Aorta (tissue), 5 donors: ENCODE data around the gene TMEM43. TPM values are rescaled to one million over a fixed set of nuclear protein-coding genes. Genes with fewer than 3 reads are reported as not detected.
"Not testable (repeated sequence)": the region's sequence is repeated elsewhere in the genome, so short reads cannot be mapped to it uniquely, and the experiment has no call there.

ENCODE experiments used
- ATAC-seq: fragments of 200-7000 bp; cut with Tn5 transposase; one replicate; pipeline ENCODE4 v1.9.1; 2022; ENCODE audit warnings: moderate library complexity; ENCODE audit not compliant: low FRiP score
- DNase-seq, 2 donors: peaks; one replicate each; pipeline ENCODE4 v3.0.0-alpha.2; 2020
- H3K27ac ChIP-seq, 2 donors: one replicate each; pipeline ENCODE4 v1.5.1; 2013; ENCODE audit warnings: low read length in 2 of 2, mild to moderate bottlenecking in 2 of 2, moderate library complexity in 2 of 2, control low read depth in 1 of 2, inconsistent platforms in 1 of 2, low read depth in 1 of 2
- H3K27me3 ChIP-seq, 2 donors: one replicate each; pipeline ENCODE4 v1.6.1; 2013; ENCODE audit warnings: control low read depth in 1 of 2, low read length in 1 of 2, mild to moderate bottlenecking in 1 of 2, moderate library complexity in 1 of 2; ENCODE audit not compliant: insufficient read depth in 2 of 2, control insufficient read depth in 1 of 2
- H3K36me3 ChIP-seq, 2 donors: one replicate each; pipeline ENCODE4 v1.6.1; 2013; ENCODE audit warnings: control low read depth in 1 of 2, low read length in 1 of 2, mild to moderate bottlenecking in 1 of 2; ENCODE audit not compliant: insufficient read depth in 2 of 2, control insufficient read depth in 1 of 2
- H3K4me1 ChIP-seq, 2 donors: one replicate each; pipeline ENCODE4 v1.6.1; 2013; ENCODE audit warnings: low read length in 2 of 2, control low read depth in 1 of 2, mild to moderate bottlenecking in 1 of 2, moderate library complexity in 1 of 2; ENCODE audit not compliant: insufficient read depth in 2 of 2, control insufficient read depth in 1 of 2
- H3K4me3 ChIP-seq, 2 donors: one replicate each; pipeline ENCODE4 v1.5.1; 2013; ENCODE audit warnings: low read length in 2 of 2, control low read depth in 1 of 2, mild to moderate bottlenecking in 1 of 2
- H3K9me3 ChIP-seq: one replicate; pipeline ENCODE4 v1.6.1; 2013; ENCODE audit warnings: mild to moderate bottlenecking, low read length; ENCODE audit not compliant: control insufficient read depth
- WGBS, 2 donors: extraction: QIAGEN DNeasy Blood & Tissue Kit; methylation state at CpG; one replicate each; pipeline ENCODE4 v1.1.7; 2013; 5-methylcytosine and 5-hydroxymethylcytosine counted together
- intact Hi-C, 2 donors: fragments of 100-400 bp; cut with DNase I; formaldehyde crosslinking; loops; one replicate each; pipeline versions ENCODE4 v1.14.2 to v1.15.0; 2022
- long read RNA-seq, 2 donors: library from polyadenylated mRNA; unstranded; transcript quantifications; one replicate each; pipeline ENCODE4 v2.0.0, GENCODE V29; 2020 to 2021
- polyA plus RNA-seq, 2 donors: library from polyadenylated mRNA; stranded (reverse); fragments of 200-250 nt; gene quantifications; one replicate each; pipeline ENCODE4 v1.2.3, GENCODE V29; 2013
- total RNA-seq, 2 donors: library from RNA; stranded (reverse); fragmentation: NEBNext Ultra II Directional; extraction: Animal tissue kit (Norgen Biotek cat#: 25700); gene quantifications; one replicate each; pipeline ENCODE4 v1.2.1, GENCODE V29; 2021
- donor health status: healthy with polysubstance abuse.
- donor health status: Bipolar disorder and iron deficiency.
- donor health status: DM: no; HTN: no; CAD: no.
- donor health status: DM: no; HTN: no; CAD: no.
- donor health status: DM: yes; HTN: yes; CAD: no.

Gene TMEM43
- 100 to 1,000 TPM; 110 to 132 TPM for total RNA-seq
- polyA plus RNA-seq = 100 to 1,000 TPM in 1 of 2 donors, 10 to 100 TPM in 1; 52.0 to 102 TPM
- long read RNA-seq, donor 1, transcript TMEM43-201 (12 exons, 3,341 nt) = major isoform, 503 of 603 reads
- long read RNA-seq, donor 1, partial matches to known transcripts = 74 of 603 reads
- long read RNA-seq, donor 1, other reads (novel, unspliced or antisense) = 26 of 603 reads
- long read RNA-seq, donor 2, transcript TMEM43-201 (12 exons, 3,341 nt) = major isoform, 94 of 118 reads
- long read RNA-seq, donor 2, partial matches to known transcripts = 18 of 118 reads
- long read RNA-seq, donor 2, other reads (novel, unspliced or antisense) = 6 of 118 reads

GRCh38 chr3:14124615-14125192 lies at the start of gene TMEM43, which contains the start of gene CHCHD4:
TMEM43 (plus strand) TSS chr3:14125052; CDS start chr3:14125194, 142 bp downstream.
CHCHD4 (minus strand) TSS chr3:14124870; CDS start chr3:14124676, 194 bp downstream.
- DNase-seq (peak; percentile 100), ATAC-seq (peak; percentile 96)
- intact Hi-C loops = loop anchor here (1.0 to 10.0 kb wide), 5 partner anchors 20 to 528 kb away; partner anchors contain the start of genes LSM3 (in 2 of the 2), XPC (in 2 of the 2) and CCDC174 (in 1 of the 2)
- Histone ChIP-seq H3K36me3 (peaks cover 0 to 2% of the 10 kb centered on the region in 2 donors), H3K4me3 (peak within 1 kb of the TSS; percentile 60 to 91), H3K9me3 (no peaks in the 10 kb centered on the region), H3K27me3 (no peaks in the 10 kb centered on the region), H3K27ac (peak within 1 kb of the TSS; percentile 88 to 91), H3K4me1 (no peaks in the 10 kb centered on the region)
- WGBS, 2 donors = 0 to 1% methylated on average over 48 to 55 of the region's 55 CpGs

- H3K36me3 ChIP-seq, H3K4me1 ChIP-seq, H3K9me3 ChIP-seq, ATAC-seq, DNase-seq, H3K4me3 ChIP-seq, H3K27me3 ChIP-seq, intact Hi-C loops, H3K27ac ChIP-seq: not testable (repeated sequence)
- WGBS, 2 donors = 71 to 78% methylated on average over 3 of the region's 3 CpGs
Observed at GRCh38 chr3:14075233-14075632, 49.6 kb upstream of the TMEM43 start.

- WGBS, 2 donors = 95 to 96% methylated on average over 1 of the region's 1 CpG
- H3K27ac ChIP-seq = no peak overlapping the region
- H3K4me3 ChIP-seq = no peak overlapping the region
- no peaks in the 10 kb centered on the region for H3K4me1 ChIP-seq
- no peaks in the 10 kb centered on the region for H3K36me3 ChIP-seq
- DNase-seq = no peak
- intact Hi-C loops = no loop called here
- no peaks in the 10 kb centered on the region for H3K27me3 ChIP-seq
- no peaks in the 10 kb centered on the region for H3K9me3 ChIP-seq
- ATAC-seq = no peak
Observed at GRCh38 chr3:14077310-14077709, 47.5 kb upstream of the TMEM43 start.

GRCh38 chr3:14082108-14082657 lies 42.7 kb upstream of the TMEM43 start:
- no peaks in the 10 kb centered on the region for H3K4me1 ChIP-seq
- intact Hi-C loops = no loop called here
- peaks cover 1% of the 10 kb centered on the region for H3K9me3 ChIP-seq
- no peaks in the 10 kb centered on the region for H3K27me3 ChIP-seq
- DNase-seq = no peak
- no peak overlapping the region for H3K27ac ChIP-seq
- no peak overlapping the region for H3K4me3 ChIP-seq
- no peak for ATAC-seq
- 81% methylated on average over 5 of the region's 5 CpGs for WGBS, 2 donors
- no peaks in the 10 kb centered on the region for H3K36me3 ChIP-seq

GRCh38 chr3:14087461-14087860 lies 37.4 kb upstream of the TMEM43 start:
- intact Hi-C loops, H3K4me3 ChIP-seq, ATAC-seq, H3K27me3 ChIP-seq, H3K36me3 ChIP-seq, H3K4me1 ChIP-seq, H3K9me3 ChIP-seq, H3K27ac ChIP-seq, DNase-seq: not testable (repeated sequence)
- WGBS, 2 donors = 80 to 86% methylated on average over 5 of the region's 5 CpGs

- ATAC-seq, H3K9me3 ChIP-seq, H3K4me3 ChIP-seq, intact Hi-C loops, H3K27me3 ChIP-seq, H3K4me1 ChIP-seq, DNase-seq, H3K36me3 ChIP-seq, H3K27ac ChIP-seq: not testable (repeated sequence)
- WGBS, 2 donors = 80 to 89% methylated on average over 3 of the region's 5 CpGs
Observed at GRCh38 chr3:14091959-14092358, 32.9 kb upstream of the TMEM43 start.

- Histone ChIP-seq H3K27me3 (no peaks in the 10 kb centered on the region), H3K4me1 (no peaks in the 10 kb centered on the region), H3K36me3 (no peaks in the 10 kb centered on the region), H3K9me3 (peaks cover 5% of the 10 kb centered on the region), H3K27ac (no peak overlapping the region), H3K4me3 (no peak overlapping the region)
- 63 to 73% methylated on average over 2 of the region's 2 CpGs for WGBS, 2 donors
- ATAC-seq = no peak
- DNase-seq = no peak
- intact Hi-C loops = no loop called here
Observed at GRCh38 chr3:14092464-14092863, 32.4 kb upstream of the TMEM43 start.

- peaks cover 3% of the 10 kb centered on the region for H3K9me3 ChIP-seq
- ATAC-seq (no peak), DNase-seq (no peak)
- H3K36me3 ChIP-seq = no peaks in the 10 kb centered on the region
- no peaks in the 10 kb centered on the region for H3K4me1 ChIP-seq
- intact Hi-C loops = no loop called here
- H3K27me3 ChIP-seq = no peaks in the 10 kb centered on the region
- H3K4me3 ChIP-seq = no peak overlapping the region
- no peak overlapping the region for H3K27ac ChIP-seq
Observed at GRCh38 chr3:14093831-14094230, 31.0 kb upstream of the TMEM43 start.
